HG02943 (cell line): Measurements from ENCODE around the gene SCNN1A.

Experiments used
- ATAC-seq: cut with Tn5 transposase; IDR thresholded peaks from one replicate; pipeline ENCODE4 v1.9.1; 2021; ENCODE audit warnings: mild to moderate bottlenecking, low read depth, moderate library complexity; ENCODE audit not compliant: unreplicated experiment

Gene SCNN1A

GRCh38 chr12:6322352-6322751 is 53.0 kb downstream of the SCNN1A start:
- ATAC-seq, result no peak

GRCh38 chr12:6321905-6322304 is 53.5 kb downstream of the SCNN1A start:
- ATAC-seq, result no peak

- no peak for ATAC-seq
Observed at GRCh38 chr12:6319446-6319845, 55.9 kb downstream of the SCNN1A start.

- ATAC-seq, result no peak
Observed at GRCh38 chr12:6318440-6318879, 56.9 kb downstream of the SCNN1A start.

GRCh38 chr12:6317693-6318439 is 57.5 kb downstream of the SCNN1A start:
- ATAC-seq, result no peak

- no peak for ATAC-seq
Observed at GRCh38 chr12:6316921-6317692, 58.3 kb downstream of the SCNN1A start.

- ATAC-seq, result no peak
Observed at GRCh38 chr12:6315704-6316597, 59.4 kb downstream of the SCNN1A start.

GRCh38 chr12:6315184-6315583 is 60.2 kb downstream of the SCNN1A start:
- no peak for ATAC-seq

GRCh38 chr12:6314776-6315175 is 60.6 kb downstream of the SCNN1A start:
- no peak for ATAC-seq

- no peak for ATAC-seq
Observed at GRCh38 chr12:6313326-6313940, 61.9 kb downstream of the SCNN1A start.

GRCh38 chr12:6312529-6313325 is 62.6 kb downstream of the SCNN1A start:
- no peak for ATAC-seq

GRCh38 chr12:6311822-6312528 is 63.4 kb downstream of the SCNN1A start:
- ATAC-seq, result no peak

- ATAC-seq, result no peak
Observed at GRCh38 chr12:6310771-6311610, 64.4 kb downstream of the SCNN1A start.

- no peak for ATAC-seq
Observed at GRCh38 chr12:6307529-6307928, 67.8 kb downstream of the SCNN1A start.

- no peak for ATAC-seq
Observed at GRCh38 chr12:6306599-6307220, 68.7 kb downstream of the SCNN1A start.

- ATAC-seq, result no peak
Observed at GRCh38 chr12:6306151-6306550, 69.2 kb downstream of the SCNN1A start.

GRCh38 chr12:6303071-6303470 is 72.3 kb downstream of the SCNN1A start:
- no peak for ATAC-seq

- ATAC-seq, result no peak
Observed at GRCh38 chr12:6302621-6303020, 72.7 kb downstream of the SCNN1A start.
